AG08395 (cell line): ENCODE data around the gene TCF23.
"Not testable (repeated sequence)": the region's sequence is repeated elsewhere in the genome, so short reads cannot be mapped to it uniquely, and the experiment has no call there.

Experiments used
- DNase-seq: peaks from one replicate; pipeline ENCODE4 v3.0.0; 2012; ENCODE audit warnings: mixed read lengths, low spot score

The TCF23 gene

DNA sequence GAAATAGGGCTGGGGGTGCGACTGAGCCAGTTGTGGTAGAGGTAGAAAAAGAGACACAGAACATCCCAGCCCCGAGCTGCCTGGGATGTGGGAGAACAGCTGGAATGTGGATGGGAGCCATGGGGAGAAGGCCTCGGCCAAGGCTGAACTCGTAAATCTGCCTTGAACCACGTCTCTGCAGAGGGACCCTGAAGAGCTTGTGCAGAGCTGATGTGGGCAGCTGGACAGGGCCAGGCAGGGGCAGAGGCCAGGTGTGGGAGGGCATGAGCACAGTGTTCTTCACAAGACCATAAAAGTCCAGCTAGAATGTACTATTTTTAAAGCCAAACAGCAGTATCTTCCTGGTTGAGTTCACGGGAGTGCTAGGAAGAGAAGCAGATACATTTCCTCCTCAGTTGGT is 5.7 kb downstream of the TCF23 start:
- DNase-seq: no peak

DNA sequence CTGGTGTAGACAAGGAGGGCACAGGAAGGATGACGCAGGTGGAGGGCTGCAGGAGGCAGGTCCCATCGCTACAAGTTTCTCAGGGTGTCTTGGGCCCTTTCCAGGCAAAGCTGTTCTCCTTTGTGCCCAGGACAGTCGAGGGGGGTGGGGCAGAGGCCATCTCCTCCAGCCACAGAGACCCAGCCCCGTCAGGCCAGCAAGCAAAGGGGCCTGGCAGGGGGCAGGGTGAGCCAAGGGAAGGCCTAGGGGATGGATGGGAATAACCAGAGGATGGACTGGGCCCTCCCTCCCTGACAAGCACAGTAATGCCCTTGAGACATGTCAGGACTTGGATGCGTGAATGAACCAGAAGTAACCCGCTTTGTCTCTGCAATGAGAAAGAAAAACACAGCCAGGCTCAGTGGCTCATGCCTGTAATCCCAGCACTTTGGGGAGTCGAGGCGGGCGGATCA is 6.3 kb downstream of the TCF23 start:
- no peak for DNase-seq

DNA sequence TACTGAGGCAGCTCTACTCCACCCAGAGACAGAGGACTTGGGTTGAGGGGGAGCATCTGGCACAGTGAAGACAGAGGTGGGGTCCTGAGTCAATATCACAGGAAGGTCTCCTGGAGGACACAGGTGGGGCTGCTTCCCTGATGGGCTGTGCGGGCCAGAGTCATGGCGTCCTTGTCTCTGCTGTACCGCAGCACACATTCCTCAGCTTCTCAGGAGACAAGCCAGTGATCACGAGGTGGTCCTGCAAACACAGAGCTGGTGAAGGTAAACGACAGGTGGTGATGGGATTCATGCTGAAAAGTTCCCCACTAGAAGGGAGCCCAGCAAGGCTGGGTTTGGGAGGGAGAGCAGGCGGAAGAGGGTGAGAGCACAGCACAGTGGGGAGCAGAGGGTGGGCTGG is 9.7 kb downstream of the TCF23 start:
- DNase-seq: no peak

DNA sequence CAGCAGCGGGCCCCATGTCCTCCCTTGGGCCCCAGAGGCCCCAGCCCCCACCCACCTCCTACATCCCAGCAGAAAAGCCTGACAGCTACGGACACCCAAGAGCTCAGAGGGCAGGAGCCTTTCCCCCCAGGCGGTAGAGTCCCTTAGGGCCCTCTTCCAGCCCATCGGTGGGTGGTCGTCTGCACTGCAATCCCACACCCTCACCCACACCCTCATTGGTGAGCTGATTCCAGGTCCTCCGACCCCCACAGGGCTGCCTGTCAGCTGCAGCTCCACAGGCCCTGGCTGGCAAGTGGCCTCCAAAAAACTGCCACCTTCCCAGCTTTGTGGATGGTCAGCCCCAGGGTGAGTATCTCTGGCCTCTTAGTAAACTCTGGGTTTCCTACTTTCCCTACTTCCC is 10.5 kb downstream of the TCF23 start:
- no peak for DNase-seq

DNA sequence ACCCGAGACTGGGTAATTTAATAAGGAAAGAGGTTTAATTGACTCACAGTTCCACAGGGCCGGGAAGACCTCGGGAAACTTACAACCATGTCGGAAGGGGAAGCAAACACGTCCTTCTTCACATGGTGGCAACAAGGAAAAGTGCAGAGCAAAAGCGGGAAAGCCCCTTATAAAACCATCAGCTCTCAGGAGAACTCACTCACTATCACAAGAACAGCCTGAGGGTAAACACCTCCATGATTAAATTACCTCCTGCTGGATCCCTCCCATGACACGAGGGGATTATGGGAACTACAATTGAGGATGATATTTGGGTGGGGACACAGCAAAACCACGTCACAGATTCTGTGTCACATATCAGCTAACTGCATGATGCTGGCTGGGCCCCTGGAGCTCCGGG is 11.4 kb downstream of the TCF23 start:
- no peak for DNase-seq

DNA sequence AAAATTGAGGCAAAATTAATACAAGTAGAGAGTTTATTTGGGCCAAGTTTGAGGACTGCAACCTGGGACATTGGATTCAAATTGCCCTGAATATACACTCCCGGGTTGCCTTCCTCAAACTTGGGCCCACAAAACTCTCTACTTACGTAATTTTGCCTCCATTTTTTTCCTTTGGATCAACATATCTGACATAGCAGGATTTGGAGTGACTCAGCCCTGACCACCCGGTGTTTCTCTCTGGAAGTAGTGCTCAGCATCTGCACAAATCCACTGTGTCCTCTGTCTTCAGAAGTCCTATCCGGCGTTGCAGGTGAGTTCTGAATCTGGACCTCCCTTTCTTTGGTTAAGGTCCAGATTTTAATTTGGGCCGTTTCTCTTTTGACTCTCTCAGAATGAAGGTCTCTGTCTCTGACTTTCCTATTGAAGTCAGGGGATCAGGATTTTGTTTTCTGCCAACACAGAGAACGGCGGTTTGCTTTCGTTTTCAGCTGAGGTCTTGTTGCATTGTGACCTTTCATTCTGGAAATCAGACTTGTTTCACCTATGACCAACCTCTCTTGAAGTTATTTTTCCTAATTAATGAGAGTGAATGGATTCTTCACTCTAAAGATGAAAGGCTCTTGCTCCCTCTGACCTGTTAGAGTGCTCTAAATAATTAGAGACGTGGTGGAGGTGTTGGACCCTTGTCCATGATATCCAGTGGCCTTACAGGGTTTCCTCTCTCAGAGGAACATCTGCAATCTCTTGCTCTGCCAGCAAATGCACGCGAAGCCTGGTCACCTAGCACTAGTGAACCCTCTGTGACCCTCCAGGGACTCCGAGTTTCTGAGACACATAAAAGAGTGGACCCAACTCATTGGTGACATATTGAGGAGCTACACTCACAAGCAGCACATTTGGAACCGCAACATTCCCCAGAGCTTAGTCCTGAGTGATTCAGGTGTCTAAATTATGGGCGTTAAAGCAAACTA is 13.6 kb downstream of the TCF23 start:
- no peak for DNase-seq

DNA sequence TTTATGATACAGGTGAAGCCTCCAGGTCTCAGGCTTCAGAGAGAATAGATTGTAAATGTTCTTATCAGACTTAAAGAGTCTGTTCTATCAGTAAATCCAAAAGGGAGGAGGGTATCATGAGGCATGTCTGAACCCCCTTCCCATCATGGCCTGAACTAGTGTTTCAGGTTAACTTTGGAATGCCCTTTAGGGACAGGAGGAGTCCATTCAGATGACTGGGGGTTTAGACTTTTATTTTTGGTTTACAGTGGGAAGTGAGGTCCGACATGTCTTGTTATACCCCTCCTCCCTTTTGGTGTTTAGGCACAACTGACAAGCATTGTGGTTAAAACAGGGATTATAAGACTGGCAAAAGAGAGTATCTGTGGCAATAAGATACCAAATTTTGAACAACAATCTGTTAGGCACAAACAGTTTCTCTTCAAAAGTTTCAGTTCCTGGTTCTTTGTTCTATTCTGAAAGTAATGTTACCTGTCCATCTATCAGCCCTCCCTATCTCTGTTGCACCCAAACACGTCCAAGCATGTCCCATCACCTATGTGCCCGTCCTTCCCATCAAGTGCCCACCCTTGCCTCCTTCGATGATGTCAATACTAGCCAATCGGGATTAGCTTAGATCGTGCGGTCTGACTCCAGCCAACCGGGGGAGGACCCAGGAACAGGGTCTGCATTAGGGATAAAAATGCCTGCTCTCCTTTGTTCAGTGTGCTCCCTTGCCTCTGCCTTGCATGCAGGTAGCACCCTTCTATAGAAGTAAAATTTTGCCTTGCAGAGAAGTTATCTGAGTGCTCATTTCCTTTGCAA is 16.4 kb downstream of the TCF23 start:
- DNase-seq: no peak

DNA sequence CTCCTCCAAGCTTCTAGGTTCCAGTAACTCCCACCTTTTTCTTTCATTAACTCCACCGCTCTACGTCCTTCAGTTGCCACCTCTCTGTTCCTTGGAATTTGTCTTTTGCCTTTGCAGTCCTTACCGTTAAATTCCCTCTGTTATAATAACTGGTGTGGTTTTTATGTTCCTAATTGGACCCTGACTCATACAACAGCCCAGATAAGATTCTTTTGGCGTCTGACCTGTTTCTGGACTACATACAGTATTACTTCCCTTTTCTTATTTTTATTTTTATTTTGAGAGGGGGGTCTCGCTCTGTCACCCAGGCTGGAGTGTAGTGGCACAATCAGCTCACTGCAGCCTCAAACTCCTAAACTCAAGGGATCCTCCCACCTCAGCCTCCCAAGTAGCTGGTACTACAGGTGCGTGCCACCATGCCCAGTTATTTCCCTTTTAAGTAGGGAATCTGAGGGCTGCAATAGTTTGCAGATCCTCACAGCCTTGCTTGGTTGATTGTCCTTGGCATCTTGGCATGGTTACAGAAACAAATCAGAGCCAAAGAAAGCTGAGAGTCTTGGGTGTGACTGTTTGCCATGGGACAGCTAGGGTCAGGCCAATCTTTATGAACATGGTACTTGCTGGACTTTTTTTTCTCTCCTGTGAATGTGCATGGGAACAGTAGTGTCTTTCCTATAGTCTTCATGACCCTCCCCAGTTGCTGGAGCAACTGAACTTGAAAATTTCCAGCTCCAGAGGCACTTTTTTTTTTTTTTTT is 22.0 kb downstream of the TCF23 start:
- no peak for DNase-seq

DNA sequence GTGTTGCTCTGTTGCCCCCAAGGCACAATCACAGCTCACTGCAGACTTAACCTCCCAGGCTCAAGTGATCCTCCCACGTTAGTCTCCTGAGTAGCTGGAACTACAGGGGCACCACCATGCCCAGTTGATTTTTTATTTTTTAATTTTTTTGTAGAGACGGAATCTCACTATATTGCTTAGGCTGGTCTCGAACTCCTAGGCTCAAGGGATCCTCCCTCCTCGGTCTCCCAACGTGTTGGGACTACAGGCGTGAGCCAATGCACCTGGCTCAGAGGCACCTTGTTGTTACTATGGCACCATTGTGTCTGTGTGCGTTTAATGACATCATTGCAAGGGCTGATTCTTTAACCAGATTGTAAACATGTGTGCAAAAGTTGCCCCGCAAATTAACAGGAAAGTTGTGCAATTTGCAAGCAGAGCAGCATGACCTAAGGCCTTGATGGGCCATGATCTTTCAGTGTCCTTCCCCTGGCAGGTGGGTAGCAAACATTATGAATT is 22.6 kb downstream of the TCF23 start:
- no peak for DNase-seq

DNA sequence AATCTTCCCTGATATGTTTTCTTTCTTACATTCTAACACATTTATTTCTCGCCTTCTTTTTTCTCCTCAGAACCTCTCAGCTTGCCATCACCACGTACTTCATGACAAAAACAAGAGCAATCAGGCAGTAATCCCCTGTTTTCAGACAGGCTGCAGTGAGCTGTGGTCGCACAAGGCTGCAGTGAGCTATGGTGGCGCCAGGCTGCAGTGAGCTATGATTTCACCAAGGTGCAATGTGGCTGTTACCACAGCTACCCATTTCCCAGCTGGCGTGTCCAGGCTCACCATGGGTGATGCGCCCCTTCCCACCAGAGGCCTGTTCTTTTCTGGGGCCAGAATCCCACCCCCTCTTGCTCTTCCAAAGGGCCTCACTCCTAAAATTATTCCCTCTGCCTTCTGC is 25.8 kb downstream of the TCF23 start:
- no peak for DNase-seq

DNA sequence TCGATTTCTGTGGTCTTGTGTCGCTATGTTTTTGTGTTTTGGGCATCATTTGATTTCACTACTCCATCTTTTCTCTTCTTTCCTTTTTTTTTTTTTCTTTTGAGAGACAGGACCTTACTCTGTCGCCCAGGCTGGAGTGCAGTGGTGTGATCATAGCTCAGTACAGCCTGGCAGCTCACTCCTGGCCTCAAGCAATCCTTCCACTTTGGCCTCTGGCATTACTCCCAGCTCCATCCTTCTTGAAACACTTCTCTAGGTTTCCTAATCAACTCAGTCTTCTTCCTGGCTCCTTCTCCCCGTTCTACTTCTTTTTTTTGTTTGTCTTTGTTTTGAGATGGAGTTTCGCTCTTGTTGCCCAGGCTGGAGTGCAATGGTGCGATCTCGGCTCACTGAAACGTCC is 26.5 kb downstream of the TCF23 start:
- no peak for DNase-seq

DNA sequence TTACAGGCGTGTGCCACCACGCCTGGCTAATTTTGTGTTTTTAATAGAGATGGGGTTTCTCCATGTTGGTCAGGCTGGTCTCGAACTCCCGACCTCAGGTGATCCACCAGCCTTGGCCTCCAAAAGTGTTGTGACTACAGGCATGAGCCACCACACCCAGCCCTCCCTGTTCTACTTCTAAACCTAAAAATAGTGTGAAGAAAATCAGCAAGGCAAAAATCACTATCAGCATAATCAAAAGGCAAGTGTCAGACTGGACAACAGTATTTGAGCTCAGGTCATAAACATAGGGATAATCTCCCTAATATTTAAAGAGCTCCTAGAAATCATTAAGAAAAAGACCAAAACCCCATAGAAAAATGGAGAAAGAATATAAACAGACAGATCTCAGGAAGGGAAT is 27.0 kb downstream of the TCF23 start:
- DNase-seq: not testable (repeated sequence)

DNA sequence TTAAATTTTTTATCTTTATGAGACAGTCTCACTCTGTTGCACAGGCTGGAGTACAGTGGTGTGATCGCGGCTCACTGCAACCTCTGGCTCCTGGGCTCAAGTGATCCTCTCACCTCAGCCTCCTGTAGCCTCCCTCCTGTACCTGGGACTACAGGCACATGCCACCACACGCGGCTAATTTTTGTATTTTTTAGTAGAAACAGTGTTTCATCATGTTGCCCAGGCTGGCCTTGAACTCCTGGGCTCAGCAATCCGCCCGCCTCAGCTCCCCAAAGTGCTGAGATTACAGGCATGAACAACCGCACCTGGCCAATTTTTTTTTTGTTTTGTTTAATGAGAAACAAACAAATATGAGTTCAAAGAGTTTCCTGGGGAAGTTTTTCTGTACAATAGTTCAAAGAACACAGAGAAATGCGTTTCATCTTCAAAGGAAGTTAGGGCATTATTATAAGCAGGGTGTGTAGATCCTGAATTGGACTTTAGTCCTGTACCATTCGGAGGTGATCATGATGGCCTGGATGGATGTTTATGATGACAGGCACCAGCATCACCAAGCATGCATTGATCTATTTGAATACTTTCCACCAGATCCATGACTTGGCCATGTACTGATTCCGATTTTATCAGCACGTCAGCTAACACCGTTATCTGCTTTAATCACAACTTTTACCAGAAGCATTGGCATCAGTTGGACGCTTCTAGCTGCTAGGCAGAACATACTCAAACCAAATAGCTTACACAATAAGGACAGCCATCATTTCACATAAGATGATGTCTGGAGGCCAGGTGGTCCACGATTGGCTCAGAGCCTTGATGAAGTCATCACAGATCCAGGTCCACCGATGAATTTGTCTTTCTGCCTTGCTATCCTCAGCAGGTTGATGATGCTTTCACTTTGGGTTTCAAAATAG is 28.9 kb downstream of the TCF23 start:
- no peak for DNase-seq

DNA sequence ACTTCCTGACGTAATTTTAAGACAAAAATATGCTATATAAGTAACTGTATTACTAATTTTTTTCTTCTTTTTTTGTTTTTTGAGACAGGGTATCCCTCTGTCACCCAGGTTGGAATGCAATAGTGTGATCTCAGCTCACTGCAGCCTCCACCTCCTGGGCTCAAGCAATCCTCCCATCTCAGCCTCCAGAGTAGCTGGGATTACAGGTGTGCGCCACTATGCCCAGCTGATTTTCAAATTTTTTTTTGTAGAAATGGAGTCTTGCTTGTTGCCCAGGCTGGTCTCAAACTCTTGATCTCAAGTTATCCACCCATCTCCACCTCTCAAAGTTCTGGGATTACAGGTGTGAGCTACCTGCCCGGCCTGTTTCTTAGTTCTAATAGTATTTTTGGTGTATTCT is 29.7 kb downstream of the TCF23 start:
- DNase-seq: no peak

DNA sequence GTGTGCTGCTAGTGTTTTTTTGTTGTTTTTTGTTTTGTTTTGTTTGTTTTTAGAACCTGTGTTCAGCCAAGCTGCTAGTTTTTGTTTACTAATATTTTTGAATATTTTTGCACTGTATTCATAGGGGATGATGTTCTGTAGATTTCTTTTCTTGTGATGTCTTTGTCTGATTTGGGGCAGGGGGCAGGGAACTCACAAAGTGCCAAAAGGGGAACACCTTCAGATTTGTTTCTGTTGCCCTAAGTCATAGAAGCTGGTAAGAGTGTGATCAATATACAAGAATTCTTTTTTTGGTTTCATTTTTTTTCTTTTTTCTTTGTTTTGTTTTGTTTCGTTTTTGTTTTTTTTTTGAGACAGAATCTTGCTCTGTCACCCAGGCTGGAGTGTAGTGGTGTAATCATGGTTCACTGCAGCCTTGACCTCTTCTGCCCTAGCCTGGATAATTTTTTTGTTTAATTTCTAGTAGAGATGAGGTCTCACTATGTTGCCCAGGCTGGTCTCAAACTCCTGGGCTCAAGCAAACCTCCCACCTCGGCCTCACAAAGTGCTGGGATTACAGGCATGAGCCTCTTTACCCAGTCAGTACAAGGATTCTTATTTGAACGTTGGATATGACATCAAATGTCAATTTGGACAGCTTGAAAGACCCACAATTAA is 30.7 kb downstream of the TCF23 start:
- DNase-seq: no peak

DNA sequence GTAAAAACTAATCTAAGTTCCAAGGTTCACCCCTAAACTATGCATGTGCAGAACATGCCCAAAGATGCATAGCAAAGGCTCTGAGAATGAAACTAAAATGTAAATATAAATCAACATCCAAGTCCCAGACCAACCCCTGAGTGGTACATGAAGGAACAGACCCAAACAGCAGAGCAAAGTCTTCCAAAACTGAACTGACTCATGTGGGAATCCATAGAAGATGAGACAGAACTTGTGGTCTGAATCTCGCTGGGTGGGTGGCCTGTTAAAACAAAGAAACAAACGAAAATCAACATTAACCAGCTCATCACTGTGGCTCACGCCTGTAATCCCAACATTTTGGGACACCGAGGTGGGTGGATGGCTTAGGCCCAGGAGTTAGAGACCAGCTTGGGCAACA is 33.5 kb downstream of the TCF23 start:
- peak; percentile 27 for DNase-seq

DNA sequence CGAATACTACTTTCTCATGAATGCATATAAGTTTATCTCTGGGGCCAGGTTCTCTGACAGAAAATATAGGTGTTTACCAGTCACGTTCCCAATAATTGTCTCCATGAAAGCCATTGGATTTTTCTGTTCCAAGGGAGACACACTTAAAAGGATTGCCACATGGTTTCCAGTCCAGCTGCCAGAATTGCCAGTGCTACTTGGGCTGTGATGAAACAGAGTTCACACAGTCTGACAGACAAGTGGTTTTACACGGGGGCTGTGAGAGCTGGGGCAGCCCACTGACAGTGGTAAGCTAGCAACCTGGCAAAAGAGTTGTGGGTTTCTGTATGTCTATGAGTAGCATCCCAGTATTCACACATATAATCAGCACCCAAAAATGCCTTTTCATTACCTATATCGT is 35.3 kb downstream of the TCF23 start:
- no peak for DNase-seq

DNA sequence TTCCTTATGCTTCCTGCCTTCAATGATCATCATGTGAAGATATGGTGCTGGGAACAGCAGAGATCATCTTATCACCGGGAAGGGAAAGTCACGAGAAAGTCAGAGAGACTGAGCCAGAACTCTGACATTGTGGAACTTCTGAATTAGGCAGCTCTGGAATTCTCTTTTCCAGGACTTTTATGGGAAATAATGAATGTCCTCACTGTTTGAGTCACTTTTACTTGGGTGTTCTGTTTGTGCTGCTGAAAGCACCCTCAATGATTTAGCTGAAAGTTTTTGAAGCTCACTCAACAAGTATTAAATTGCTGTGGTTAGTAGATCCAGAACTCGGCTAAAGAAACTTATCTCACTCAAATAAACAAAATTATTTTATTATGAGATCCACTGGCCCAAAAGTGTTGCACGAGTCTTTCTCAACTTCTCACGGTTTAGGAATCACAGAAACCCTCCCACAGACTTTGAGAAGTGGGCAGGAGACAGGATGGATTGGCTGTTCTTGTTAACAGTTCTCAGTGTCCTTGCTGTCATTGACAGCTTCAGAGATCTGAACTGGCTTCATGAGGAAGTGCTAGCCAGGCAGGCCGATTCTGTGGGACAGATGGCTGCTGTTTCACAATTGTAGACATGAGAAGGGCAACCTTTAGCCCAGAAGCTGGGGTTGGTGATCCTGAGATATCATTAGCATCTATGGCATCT is 36.7 kb downstream of the TCF23 start:
- peak; percentile 57 for DNase-seq

DNA sequence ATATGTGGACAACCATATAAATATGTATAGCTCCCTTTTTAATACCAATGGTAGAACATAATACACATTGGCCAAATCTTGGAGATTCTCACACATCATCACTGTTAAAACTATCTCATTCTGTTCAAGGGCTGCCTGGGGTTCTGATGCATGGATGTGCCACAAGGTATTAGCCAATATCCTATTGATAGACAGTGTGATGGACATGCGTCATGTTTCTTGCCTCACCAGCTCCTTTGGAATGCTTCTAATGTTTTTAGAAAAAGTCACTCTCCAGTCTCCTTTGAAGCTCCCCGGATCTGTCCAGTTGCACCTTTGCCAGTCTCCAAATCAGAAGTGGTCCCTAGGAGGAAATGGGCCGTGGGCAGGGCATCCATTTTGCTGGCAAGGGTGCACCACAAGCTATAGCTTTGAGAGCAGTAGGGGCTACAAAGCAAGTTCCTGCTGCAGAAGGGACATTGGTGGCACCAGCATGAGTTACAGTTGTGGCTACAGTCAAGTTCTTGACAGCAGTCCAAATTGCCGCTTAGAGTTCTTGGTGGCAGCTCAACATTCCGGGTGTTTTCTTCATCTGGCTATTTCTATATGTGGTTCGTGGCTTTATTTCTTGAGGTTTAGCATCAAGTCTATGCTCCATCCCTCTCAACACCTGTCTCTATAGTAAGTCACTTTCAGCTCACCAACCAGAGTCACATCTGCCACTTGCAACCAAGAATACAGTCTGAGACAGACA is 38.0 kb downstream of the TCF23 start:
- DNase-seq: no peak
